Stimulated activated CD4-positive, alpha-beta T cell treated with anti-CD3 and anti-CD28 coated beads, Interleukin-15, amount 100 ng/mL, for 1 hour (primary cell): ENCODE measurements around the gene UCN2.

Source experiments
- DNase-seq, 2 donors: peaks; one replicate each; pipeline ENCODE4 v3.0.0-alpha.2; 2020; ENCODE audit warnings: low read depth in 1 of 2, low spot score in 1 of 2

UCN2 gene

GRCh38 chr3:48563382-48563918 is at the start of gene UCN2:
Gene UCN2, minus strand, starts transcription at chr3:48563781. Its CDS starts 657 bp downstream, at chr3:48563124.
- DNase-seq, result no peak

GRCh38 chr3:48612309-48612708 is 48.7 kb upstream of the UCN2 start:
- no peak for DNase-seq

GRCh38 chr3:48609088-48610005 is 45.8 kb upstream of the UCN2 start, which contains the start of gene UQCRC1:
Gene UQCRC1, minus strand, starts transcription at chr3:48609646. Its CDS starts 26 bp downstream, at chr3:48609620.
- DNase-seq, result peak; percentile 82 to 87

GRCh38 chr3:48607519-48607918 is 43.9 kb upstream of the UCN2 start:
- no peak for DNase-seq

GRCh38 chr3:48601622-48601994 is 38.0 kb upstream of the UCN2 start:
- no peak for DNase-seq

- DNase-seq, result no peak
Observed at GRCh38 chr3:48600711-48601621, 37.4 kb upstream of the UCN2 start.

- DNase-seq, result no peak
Observed at GRCh38 chr3:48599509-48600285, 36.1 kb upstream of the UCN2 start.

- DNase-seq, result no peak
Observed at GRCh38 chr3:48599077-48599501, 35.5 kb upstream of the UCN2 start.

GRCh38 chr3:48598323-48599076 is 34.9 kb upstream of the UCN2 start:
- DNase-seq, result no peak

- DNase-seq, result no peak
Observed at GRCh38 chr3:48597408-48597800, 33.8 kb upstream of the UCN2 start.

GRCh38 chr3:48596676-48597407 is 33.3 kb upstream of the UCN2 start:
- no peak for DNase-seq

GRCh38 chr3:48596157-48596556 is 32.6 kb upstream of the UCN2 start:
- DNase-seq, result no peak

- DNase-seq, result no peak
Observed at GRCh38 chr3:48595526-48596121, 32.0 kb upstream of the UCN2 start.

GRCh38 chr3:48595075-48595525 is 31.5 kb upstream of the UCN2 start, which contains the start of gene COL7A1:
Gene COL7A1, minus strand, starts transcription at chr3:48595329. Its CDS starts 170 bp downstream, at chr3:48595159.
- no peak for DNase-seq

- no peak for DNase-seq
Observed at GRCh38 chr3:48594417-48595049, 31.0 kb upstream of the UCN2 start.

GRCh38 chr3:48593337-48593736 is 29.8 kb upstream of the UCN2 start:
- DNase-seq, result no peak

GRCh38 chr3:48592519-48593087 is 29.0 kb upstream of the UCN2 start:
- no peak for DNase-seq
